Immature natural killer cell (primary cell): ENCODE results near the gene ALDH18A1. TPM values are rescaled to one million over a fixed set of nuclear protein-coding genes. Genes with fewer than 3 reads are reported as not detected.
"Not testable (repeated sequence)": the region's sequence is repeated elsewhere in the genome, so short reads cannot be mapped to it uniquely, and the experiment has no call there.

Experiments
- DNase-seq, 3 donors: peaks; one replicate each; pipeline ENCODE4 v3.0.0; 2022; ENCODE audit warnings: mixed read lengths in 1 of 3
- H3K27ac Mint-ChIP-seq, 6 donors: one replicate each; pipeline ENCODE4 v1.8.0; 2020; ENCODE audit warnings: mixed read lengths in 6 of 6, mild to moderate bottlenecking in 5 of 6, inconsistent platforms in 4 of 6, moderate library complexity in 3 of 6
- H3K27me3 Mint-ChIP-seq, 3 donors: one replicate each; pipeline ENCODE4 v1.8.0; 2020 to 2021; ENCODE audit warnings: low read depth in 3 of 3, mild to moderate bottlenecking in 3 of 3, mixed read lengths in 3 of 3, moderate library complexity in 3 of 3, inconsistent platforms in 1 of 3
- H3K36me3 Mint-ChIP-seq, 3 donors: one replicate each; pipeline ENCODE4 v1.8.0; 2020; ENCODE audit warnings: mixed read lengths in 3 of 3, inconsistent platforms in 2 of 3, mild to moderate bottlenecking in 2 of 3
- H3K4me1 Mint-ChIP-seq, 2 donors: one replicate each; pipeline ENCODE4 v1.8.0; 2020; ENCODE audit warnings: inconsistent platforms in 2 of 2, mild to moderate bottlenecking in 2 of 2, mixed read lengths in 2 of 2, moderate library complexity in 1 of 2
- H3K4me3 Mint-ChIP-seq, 5 donors: one replicate each; pipeline ENCODE4 v1.8.0; 2020; ENCODE audit warnings: mild to moderate bottlenecking in 5 of 5, mixed read lengths in 5 of 5, inconsistent platforms in 3 of 5, moderate library complexity in 3 of 5
- H3K9me3 Mint-ChIP-seq, 6 donors: one replicate each; pipeline ENCODE4 v1.8.0; 2020; ENCODE audit warnings: mild to moderate bottlenecking in 6 of 6, mixed read lengths in 6 of 6, inconsistent platforms in 4 of 6, moderate library complexity in 3 of 6
- polyA plus RNA-seq, 3 donors: library from polyadenylated mRNA; unstranded; fragments of 300-500 nt; fragmentation: Illumina TruSeq; gene quantifications; one replicate each; pipeline ENCODE4 v1.2.3, GENCODE V29; 2021

The ALDH18A1 gene
- polyA plus RNA-seq, 3 donors from 2014 or later = 49.6 to 55.7 (median 50.8) TPM

DNA sequence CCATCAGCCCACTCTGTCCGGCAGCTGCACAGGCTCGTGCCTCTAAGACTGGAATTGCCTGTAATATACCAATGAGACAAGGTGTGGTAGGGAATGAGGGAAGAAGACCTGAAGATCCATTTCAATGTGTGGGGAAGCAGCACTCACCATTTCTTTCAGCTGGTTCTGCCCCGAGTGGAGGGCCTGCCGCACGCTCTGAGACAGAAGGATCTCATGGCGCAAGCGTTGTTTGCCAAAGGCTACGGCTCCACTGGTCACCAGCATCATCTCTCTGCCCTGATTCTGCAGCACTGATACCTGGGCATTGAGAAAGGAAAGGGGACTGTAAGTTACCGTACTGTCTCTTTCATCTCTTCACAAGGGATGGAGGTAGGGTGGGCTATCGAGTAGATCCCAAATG lies 19.4 kb downstream of the ALDH18A1 start:
- no peaks in the 10 kb centered on the region for H3K9me3 Mint-ChIP-seq
- H3K4me3 Mint-ChIP-seq = no peak overlapping the region
- peaks cover 0 to 2% (median 0%) of the 10 kb centered on the region in 3 donors for H3K27me3 Mint-ChIP-seq
- peaks cover 40 to 61% (median 43%) of the 10 kb centered on the region in 3 donors for H3K36me3 Mint-ChIP-seq
- no peaks in the 10 kb centered on the region for H3K4me1 Mint-ChIP-seq
- no peak for DNase-seq
- no peak overlapping the region for H3K27ac Mint-ChIP-seq

GRCh38 chr10:95635319-95635733 lies 21.2 kb downstream of the ALDH18A1 start:
- H3K4me3 Mint-ChIP-seq = no peak overlapping the region
- H3K27ac Mint-ChIP-seq = no peak overlapping the region
- H3K36me3 Mint-ChIP-seq = peaks cover 35 to 59% (median 42%) of the 10 kb centered on the region in 3 donors

GRCh38 chr10:95628786-95629185 lies 27.7 kb downstream of the ALDH18A1 start:
- H3K9me3 Mint-ChIP-seq = no peaks in the 10 kb centered on the region
- H3K27me3 Mint-ChIP-seq = peaks cover 0 to 2% (median 0%) of the 10 kb centered on the region in 3 donors
- H3K27ac Mint-ChIP-seq = no peak overlapping the region
- H3K36me3 Mint-ChIP-seq = peaks cover 49 to 80% (median 54%) of the 10 kb centered on the region in 3 donors
- no peaks in the 10 kb centered on the region for H3K4me1 Mint-ChIP-seq
- no peak overlapping the region for H3K4me3 Mint-ChIP-seq
- DNase-seq = no peak

More at GRCh38 chr10:95635319-95635733, 21.2 kb downstream of the ALDH18A1 start:
- Mint-ChIP-seq H3K4me1 (no peaks in the 10 kb centered on the region), H3K9me3 (no peaks in the 10 kb centered on the region), H3K27me3 (peaks cover 0 to 2% (median 0%) of the 10 kb centered on the region in 3 donors)
- no peak for DNase-seq

DNA sequence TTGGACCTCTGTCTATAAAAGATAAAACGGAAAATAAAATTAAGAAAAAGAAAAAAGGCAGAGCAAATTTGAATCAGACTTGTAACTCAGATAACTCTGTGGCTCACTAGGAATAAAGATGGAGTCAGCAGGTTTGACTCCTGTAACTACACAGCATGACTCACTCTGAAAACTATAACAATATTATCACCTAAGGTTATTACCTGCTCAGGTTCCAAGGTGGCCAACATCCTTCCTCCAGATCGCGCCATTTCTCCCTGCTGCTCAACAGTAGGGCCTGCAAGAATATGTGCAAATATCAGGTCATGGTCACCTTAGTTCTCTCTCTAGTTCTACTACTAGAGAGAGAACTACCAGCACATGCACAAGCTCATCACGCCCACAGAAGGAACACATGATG lies 30.0 kb downstream of the ALDH18A1 start:
- Mint-ChIP-seq H3K9me3 (no peaks in the 10 kb centered on the region), H3K4me3 (no peak overlapping the region), H3K27ac (no peak overlapping the region), H3K27me3 (no peaks in the 10 kb centered on the region), H3K36me3 (peaks cover 37 to 65% (median 40%) of the 10 kb centered on the region in 3 donors), H3K4me1 (no peaks in the 10 kb centered on the region)
- DNase-seq = no peak

GRCh38 chr10:95620415-95620814 lies 36.1 kb downstream of the ALDH18A1 start:
- DNase-seq, H3K4me1 Mint-ChIP-seq, H3K27ac Mint-ChIP-seq, H3K4me3 Mint-ChIP-seq, H3K9me3 Mint-ChIP-seq, H3K27me3 Mint-ChIP-seq: not testable (repeated sequence)
- H3K36me3 Mint-ChIP-seq = peaks cover 38 to 61% (median 41%) of the 10 kb centered on the region in 3 donors

DNA sequence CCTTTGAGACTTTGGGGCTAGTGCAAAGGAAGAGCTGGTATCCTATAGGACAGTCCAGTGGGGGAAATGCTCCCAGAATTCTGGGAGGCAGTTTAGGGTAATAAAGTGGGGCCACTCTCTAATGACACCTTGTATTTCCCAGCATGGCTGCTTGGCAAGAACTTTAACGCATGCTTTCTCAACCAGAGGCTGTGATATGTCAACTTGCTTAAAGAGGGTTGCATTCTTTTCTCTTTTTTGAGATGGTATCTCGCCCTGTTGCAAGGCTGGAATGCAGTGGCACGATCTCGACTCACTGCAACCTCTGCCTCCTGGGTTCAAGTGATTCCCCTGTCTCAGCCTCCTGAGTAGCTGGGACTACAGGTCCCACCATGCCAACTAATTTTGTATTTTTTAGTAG lies 38.4 kb downstream of the ALDH18A1 start:
- Mint-ChIP-seq H3K4me1 (no peaks in the 10 kb centered on the region), H3K4me3 (no peak overlapping the region), H3K27ac (no peak overlapping the region), H3K36me3 (peaks cover 50 to 72% (median 51%) of the 10 kb centered on the region in 3 donors), H3K27me3 (peaks cover 0 to 1% (median 0%) of the 10 kb centered on the region in 3 donors), H3K9me3 (no peaks in the 10 kb centered on the region)
- DNase-seq = no peak

DNA sequence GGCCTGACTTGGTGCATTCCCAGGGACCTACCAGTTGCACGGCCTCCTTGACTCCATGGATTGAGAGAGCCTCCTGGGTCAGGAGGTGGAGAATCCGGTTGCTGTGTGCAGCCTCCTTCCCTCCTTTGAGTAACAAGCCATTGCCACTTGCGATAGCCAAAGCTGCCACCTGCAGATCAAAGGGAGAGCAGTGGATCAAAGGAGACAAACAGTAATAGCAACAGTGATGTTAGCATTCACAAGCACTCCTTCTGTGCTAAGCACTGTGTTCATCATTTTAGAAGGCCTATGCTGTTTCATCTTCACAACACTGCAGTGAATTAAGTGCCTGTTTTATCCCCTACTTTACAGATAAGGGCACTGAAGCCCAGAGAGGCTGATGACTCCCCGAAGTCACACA lies 40.1 kb downstream of the ALDH18A1 start:
- Mint-ChIP-seq H3K9me3 (no peaks in the 10 kb centered on the region), H3K36me3 (peaks cover 53 to 74% (median 59%) of the 10 kb centered on the region in 3 donors), H3K4me3 (no peak overlapping the region)

DNA sequence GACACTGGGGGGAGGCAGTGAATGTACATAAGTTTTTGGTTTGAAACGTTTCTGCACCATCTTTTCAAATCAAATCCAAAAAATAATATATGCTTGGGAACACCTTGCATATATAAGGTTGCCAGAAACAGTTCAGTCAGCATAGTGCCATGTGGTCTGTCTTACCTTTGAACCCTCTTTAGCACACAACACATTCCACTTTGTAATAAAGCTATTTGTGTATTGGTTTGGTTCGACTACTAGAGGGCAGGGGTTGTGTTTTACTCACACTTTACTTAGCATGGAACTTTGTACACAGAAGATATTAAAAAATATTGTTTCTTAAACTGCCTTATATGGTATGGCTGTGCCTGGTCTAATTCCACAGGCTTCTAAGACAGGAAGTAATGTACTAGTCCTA lies 43.2 kb downstream of the ALDH18A1 start:
- no peaks in the 10 kb centered on the region for H3K9me3 Mint-ChIP-seq
- peaks cover 0 to 1% (median 0%) of the 10 kb centered on the region in 3 donors for H3K27me3 Mint-ChIP-seq
- H3K4me3 Mint-ChIP-seq = no peak overlapping the region
- no peaks in the 10 kb centered on the region for H3K4me1 Mint-ChIP-seq
- H3K27ac Mint-ChIP-seq = no peak overlapping the region
- H3K36me3 Mint-ChIP-seq = peaks cover 47 to 69% (median 59%) of the 10 kb centered on the region in 3 donors
- DNase-seq = no peak

More for the DNA sequence above, 40.1 kb downstream of the ALDH18A1 start:
- H3K4me1 Mint-ChIP-seq = no peaks in the 10 kb centered on the region
- H3K27ac Mint-ChIP-seq = no peak overlapping the region
- DNase-seq = no peak
- H3K27me3 Mint-ChIP-seq = peaks cover 0 to 1% (median 0%) of the 10 kb centered on the region in 3 donors

DNA sequence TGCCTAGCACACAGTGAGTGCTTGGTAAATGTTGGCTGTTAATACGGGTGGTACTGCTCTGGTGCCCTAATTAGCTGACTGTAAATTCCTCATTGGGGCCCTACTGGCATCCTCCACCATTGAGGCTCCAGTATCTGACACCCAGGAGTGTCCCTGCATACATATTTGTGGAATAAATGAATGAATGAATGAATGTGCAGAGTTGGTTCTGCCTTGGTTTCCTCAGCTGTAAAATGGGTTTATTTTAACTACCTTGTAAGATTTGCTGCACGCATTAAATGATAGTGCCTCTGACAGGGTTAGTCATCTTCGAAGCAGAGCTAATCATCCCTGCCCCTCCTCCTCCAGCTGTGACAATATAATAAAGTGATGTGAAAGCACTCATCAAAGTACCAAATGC lies 45.8 kb downstream of the ALDH18A1 start:
- Mint-ChIP-seq H3K36me3 (peaks cover 50 to 71% (median 64%) of the 10 kb centered on the region in 3 donors), H3K9me3 (no peaks in the 10 kb centered on the region), H3K4me3 (no peak overlapping the region), H3K27ac (no peak overlapping the region), H3K4me1 (no peaks in the 10 kb centered on the region), H3K27me3 (peaks cover 0 to 1% (median 0%) of the 10 kb centered on the region in 3 donors)
- no peak for DNase-seq

DNA sequence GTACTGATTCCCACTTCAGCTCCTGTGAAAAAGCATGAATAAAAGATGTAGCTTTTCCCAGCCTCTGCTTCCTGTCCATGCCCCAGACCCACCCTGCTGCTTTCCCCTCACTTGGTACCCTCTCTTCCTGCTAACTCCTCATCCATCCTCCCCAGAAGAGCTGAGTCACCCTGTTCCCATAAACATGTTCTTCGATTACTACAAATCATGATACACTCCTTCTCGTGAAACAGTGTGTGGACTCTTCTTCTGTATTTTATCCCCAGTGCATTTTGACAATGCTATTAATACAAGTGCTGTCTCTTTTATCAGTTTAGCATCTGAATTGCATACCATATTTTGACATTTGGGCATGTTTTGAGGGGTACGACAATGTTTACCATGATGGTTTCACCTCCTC lies 49.6 kb downstream of the ALDH18A1 start:
- Mint-ChIP-seq H3K27ac (peak overlapping the region in 2 of 6 donors; percentile 42 to 60), H3K4me1 (no peaks in the 10 kb centered on the region), H3K36me3 (peaks cover 20 to 46% (median 42%) of the 10 kb centered on the region in 3 donors), H3K4me3 (no peak overlapping the region), H3K27me3 (no peaks in the 10 kb centered on the region), H3K9me3 (no peaks in the 10 kb centered on the region)
- no peak for DNase-seq

DNA sequence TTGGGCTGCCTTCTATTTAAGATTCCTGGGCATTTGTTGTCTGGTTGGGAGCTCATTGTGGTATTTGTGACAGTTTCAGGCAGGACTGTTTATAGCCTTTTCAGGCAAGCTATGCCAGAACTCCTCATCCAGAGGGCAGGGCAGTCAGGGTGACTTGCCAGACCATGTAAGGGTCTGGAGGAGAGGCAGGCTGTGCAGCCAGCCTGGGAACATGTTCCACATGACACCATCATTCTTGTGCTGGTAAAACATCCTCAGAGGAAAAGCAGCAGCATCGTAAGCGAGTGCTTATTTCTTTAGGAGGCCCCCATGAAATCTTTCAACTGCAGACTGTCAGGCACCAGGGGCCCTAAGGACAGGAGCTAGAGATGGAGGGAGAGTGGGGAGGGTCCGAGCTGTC lies 51.3 kb downstream of the ALDH18A1 start:
- H3K4me1 Mint-ChIP-seq = no peaks in the 10 kb centered on the region
- peaks cover 14 to 39% (median 32%) of the 10 kb centered on the region in 3 donors for H3K36me3 Mint-ChIP-seq
- no peak for DNase-seq
- H3K9me3 Mint-ChIP-seq = no peaks in the 10 kb centered on the region
- no peaks in the 10 kb centered on the region for H3K27me3 Mint-ChIP-seq
- H3K27ac Mint-ChIP-seq = peak overlapping the region in 1 of 6 donors; percentile 52
- H3K4me3 Mint-ChIP-seq = no peak overlapping the region

- Mint-ChIP-seq H3K4me3 (no peak overlapping the region), H3K27ac (peak overlapping the region in 1 of 6 donors; percentile 34), H3K36me3 (peaks cover 14 to 36% (median 32%) of the 10 kb centered on the region in 3 donors), H3K27me3 (no peaks in the 10 kb centered on the region), H3K9me3 (no peaks in the 10 kb centered on the region), H3K4me1 (no peaks in the 10 kb centered on the region)
- DNase-seq = no peak
Observed at GRCh38 chr10:95604630-95605029, 51.9 kb downstream of the ALDH18A1 start.

GRCh38 chr10:95602382-95602781 lies 54.1 kb downstream of the ALDH18A1 start:
- Mint-ChIP-seq H3K27ac (no peak overlapping the region), H3K36me3 (peaks cover 9 to 19% (median 16%) of the 10 kb centered on the region in 3 donors), H3K4me3 (no peak overlapping the region), H3K9me3 (no peaks in the 10 kb centered on the region), H3K27me3 (peaks cover 0 to 4% (median 0%) of the 10 kb centered on the region in 3 donors), H3K4me1 (no peaks in the 10 kb centered on the region)
- no peak for DNase-seq

DNA sequence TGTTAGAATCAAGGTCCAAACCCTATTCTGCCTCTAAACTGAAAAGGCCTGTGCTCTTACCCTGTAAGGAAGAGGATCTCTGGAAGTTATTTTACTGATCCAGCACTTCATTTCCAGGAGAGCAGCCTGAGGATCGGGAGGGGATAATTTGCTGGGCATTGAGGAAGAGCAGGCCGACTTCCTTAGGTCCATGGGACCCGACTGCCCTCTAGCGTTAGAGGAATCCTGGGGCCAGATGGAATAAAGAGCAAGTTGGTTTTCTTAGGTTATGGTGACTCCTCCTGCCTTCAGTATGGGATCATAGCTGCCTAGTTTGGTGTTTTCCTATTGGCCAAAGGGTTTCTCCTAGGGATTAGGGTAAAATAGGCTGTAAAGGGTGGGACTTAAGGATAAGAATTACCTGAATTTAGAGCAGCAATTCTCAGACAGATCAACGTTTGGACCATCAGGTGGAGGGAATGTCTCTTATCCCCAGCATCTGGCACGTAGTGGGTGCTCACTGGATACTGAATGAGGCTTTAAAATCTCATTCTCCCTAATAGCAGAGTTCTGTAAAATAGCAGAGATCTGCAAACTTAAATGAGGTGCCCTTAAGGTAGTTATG lies 55.3 kb downstream of the ALDH18A1 start:
- H3K9me3 Mint-ChIP-seq = no peaks in the 10 kb centered on the region
- peaks cover 5 to 10% (median 6%) of the 10 kb centered on the region in 3 donors for H3K36me3 Mint-ChIP-seq
- H3K4me3 Mint-ChIP-seq = no peak overlapping the region
- no peak overlapping the region for H3K27ac Mint-ChIP-seq
- peaks cover 0 to 4% (median 1%) of the 10 kb centered on the region in 3 donors for H3K27me3 Mint-ChIP-seq
- no peaks in the 10 kb centered on the region for H3K4me1 Mint-ChIP-seq
- DNase-seq = peak; percentile 21 to 38 (median 32)

- Mint-ChIP-seq H3K9me3 (no peaks in the 10 kb centered on the region), H3K36me3 (peaks cover 0 to 2% (median 2%) of the 10 kb centered on the region in 3 donors), H3K27me3 (peaks cover 0 to 4% (median 2%) of the 10 kb centered on the region in 3 donors), H3K4me1 (no peaks in the 10 kb centered on the region), H3K27ac (no peak overlapping the region), H3K4me3 (no peak overlapping the region)
- no peak for DNase-seq
Observed at GRCh38 chr10:95600158-95600557, 56.4 kb downstream of the ALDH18A1 start.
